K562 (cell line): ENCODE data around the gene DPAGT1. TPM values are rescaled to one million over a fixed set of nuclear protein-coding genes. Genes with fewer than 3 reads are reported as not detected.
A peak's percentile ranks its signal among the peaks of the same experiment; 100 is the strongest.

ENCODE experiments used
- ARHGAP35 ChIP-seq: fragments of 450-650 bp; IDR thresholded peaks from 2 replicates; pipeline ENCODE4 v1.6.1; 2018; ENCODE audit not compliant: partially characterized antibody
- ELF2 ChIP-seq: fragments of 250-450 bp; sonication (Bioruptor Pico); IDR thresholded peaks from 2 replicates; pipeline ENCODE4 v1.5.0; 2021; ENCODE audit warnings: mild to moderate bottlenecking
- HDAC8 ChIP-seq: fragments of 450-650 bp; IDR thresholded peaks from 2 replicates; pipeline ENCODE4 v1.6.1; 2016; ENCODE audit warnings: mild to moderate bottlenecking, missing genetic modification characterization, moderate library complexity, missing compliant biosample characterization
- HIVEP1 ChIP-seq: fragments of 250-450 bp; sonication (Bioruptor Pico); IDR thresholded peaks from 2 replicates; pipeline ENCODE4 v1.4.0; 2020; ENCODE audit warnings: mild to moderate bottlenecking
- MCM5 ChIP-seq: fragments of 450-650 bp; IDR thresholded peaks from 2 replicates; pipeline ENCODE4 v1.6.1; 2016; ENCODE audit warnings: low read depth
- MECOM ChIP-seq: fragments of 250-450 bp; sonication (Bioruptor Pico); IDR thresholded peaks from 2 replicates; pipeline ENCODE4 v1.8.0; 2022; ENCODE audit warnings: inconsistent platforms
- MYNN ChIP-seq, 2 experiments: sonication (generic); formaldehyde crosslinking in 1 of 2; IDR thresholded peaks; 2 replicates each; pipeline versions ENCODE4 v1.5.0 to v1.6.1; 2016 to 2020; ENCODE audit warnings: antibody characterized with exemption in 1 of 2, missing genetic modification reagents in 1 of 2
- NR2C1 ChIP-seq, 2 experiments: fragments of 450-650 bp; IDR thresholded peaks; 2 replicates each; pipeline ENCODE4 v1.6.1; 2017; ENCODE audit warnings: mild to moderate bottlenecking in 2 of 2, antibody characterized with exemption in 1 of 2, inconsistent platforms in 1 of 2, missing compliant biosample characterization in 1 of 2, missing genetic modification characterization in 1 of 2
- RB1 ChIP-seq: fragments of 450-650 bp; IDR thresholded peaks from 2 replicates; pipeline ENCODE4 v1.6.1; 2017; ENCODE audit warnings: low read depth, mild to moderate bottlenecking
- RFX7 ChIP-seq: fragments of 250-450 bp; sonication (Bioruptor Pico); IDR thresholded peaks from 2 replicates; pipeline ENCODE4 v1.5.1; 2021; ENCODE audit warnings: mild to moderate bottlenecking
- TEAD2 ChIP-seq: fragments of 450-650 bp; IDR thresholded peaks from 2 replicates; pipeline ENCODE4 v1.6.1; 2016; ENCODE audit warnings: missing genetic modification characterization, control low read depth, missing compliant biosample characterization
- TEAD4 ChIP-seq, 2 experiments: sonication (generic) in 1 of 2; formaldehyde crosslinking in 1 of 2; IDR thresholded peaks; 2 replicates each; pipeline versions ENCODE4 v1.6.1 to v1.8.0; 2012 to 2022; ENCODE audit warnings: borderline replicate concordance in 1 of 2, inconsistent platforms in 1 of 2, low read length in 1 of 2, mild to moderate bottlenecking in 1 of 2, missing genetic modification reagents in 1 of 2
- TSC22D4 ChIP-seq: fragments of 450-650 bp; IDR thresholded peaks from 2 replicates; pipeline ENCODE4 v1.6.1; 2016; ENCODE audit warnings: missing genetic modification characterization, missing biosample characterization, control low read depth
- YBX1 ChIP-seq: fragments of 450-650 bp; IDR thresholded peaks from 2 replicates; pipeline ENCODE4 v1.7.1; 2016; ENCODE audit warnings: mild to moderate bottlenecking
- ZNF121 ChIP-seq: sonication (generic); formaldehyde crosslinking; conservative IDR thresholded peaks from 2 replicates; pipeline ENCODE4 v1.8.0; 2022; ENCODE audit warnings: missing genetic modification reagents
- polyA plus RNA-seq, 8 experiments: library from polyadenylated mRNA; depleted of rRNA in 4 of 8; stranded (reverse) in 5 of 8; unstranded in 3 of 8; fragments of >200 nt; fragmentation: Nextera tagmentation in 2 of 8; fragmentation: Illumina TruSeq in 1 of 8; extraction: Ambion mirVana in 2 of 8; extraction: Trizol in 1 of 8; gene quantifications; 2 replicates each; pipeline versions ENCODE4 v1.2.1 to v1.2.3, GENCODE V29; 2011 to 2014; ENCODE audit warnings: inconsistent platforms in 1 of 8, missing spikeins in 1 of 8
- total RNA-seq, 7 experiments: library from RNA; depleted of rRNA in 6 of 7; stranded (reverse); fragments of >200 nt in 6 of 7; fragmentation: Illumina TruSeq in 2 of 7; extraction: Trizol in 2 of 7; gene quantifications; 2 replicates each; pipeline versions ENCODE4 v1.2.1 to v1.2.3, GENCODE V29; 2011 to 2021; ENCODE audit warnings: low replicate concordance in 1 of 7
- TF ChIP-seq, protein P1 (sequence below), 2 experiments: IDR thresholded peaks; 2 replicates each; pipeline ENCODE4 v1.6.1; 2012; ENCODE audit warnings: improper control_type of control experiment in 2 of 2, low read depth in 2 of 2, low read length in 2 of 2, borderline replicate concordance in 1 of 2
- TF ChIP-seq, protein P2 (sequence below): fragments of 250-450 bp; sonication (Bioruptor Pico); IDR thresholded peaks from 2 replicates; pipeline ENCODE4 v1.5.0; 2021
- TF ChIP-seq, protein P3 (sequence below): sonication (generic); formaldehyde crosslinking; IDR thresholded peaks from 2 replicates; pipeline ENCODE4 v1.8.0; 2022; ENCODE audit warnings: mild to moderate bottlenecking, missing genetic modification reagents
- TF ChIP-seq, protein P4 (sequence below), 2 experiments: fragments of 200-800 bp in 1 of 2; sonication (Bioruptor generic) in 1 of 2; sonication (generic) in 1 of 2; formaldehyde crosslinking in 1 of 2; IDR thresholded peaks in 1 of 2; conservative IDR thresholded peaks in 1 of 2; 2 replicates each; pipeline versions ENCODE4 v1.5.0 to v1.6.1; 2016 to 2020; ENCODE audit warnings: missing compliant biosample characterization in 1 of 2, missing genetic modification characterization in 1 of 2, missing genetic modification reagents in 1 of 2
- TF ChIP-seq, protein P5 (sequence below), 3 experiments: fragments of 200-800 bp in 1 of 3; sonication (Bioruptor generic) in 1 of 3; sonication (generic) in 1 of 3; formaldehyde crosslinking in 1 of 3; IDR thresholded peaks; 2 replicates each; pipeline versions ENCODE4 v1.6.1 to v1.8.0; 2016 to 2022; ENCODE audit warnings: mild to moderate bottlenecking in 2 of 3, missing compliant biosample characterization in 2 of 3, missing genetic modification characterization in 2 of 3, missing genetic modification reagents in 1 of 3

DPAGT1 gene
- total and polyA plus RNA-seq, 9 of the 15 experiments (the other 6 are each of a cell fraction or from before 2014, with no cell fraction given), result 29.9 to 135 (median 85.0) TPM

DNA sequence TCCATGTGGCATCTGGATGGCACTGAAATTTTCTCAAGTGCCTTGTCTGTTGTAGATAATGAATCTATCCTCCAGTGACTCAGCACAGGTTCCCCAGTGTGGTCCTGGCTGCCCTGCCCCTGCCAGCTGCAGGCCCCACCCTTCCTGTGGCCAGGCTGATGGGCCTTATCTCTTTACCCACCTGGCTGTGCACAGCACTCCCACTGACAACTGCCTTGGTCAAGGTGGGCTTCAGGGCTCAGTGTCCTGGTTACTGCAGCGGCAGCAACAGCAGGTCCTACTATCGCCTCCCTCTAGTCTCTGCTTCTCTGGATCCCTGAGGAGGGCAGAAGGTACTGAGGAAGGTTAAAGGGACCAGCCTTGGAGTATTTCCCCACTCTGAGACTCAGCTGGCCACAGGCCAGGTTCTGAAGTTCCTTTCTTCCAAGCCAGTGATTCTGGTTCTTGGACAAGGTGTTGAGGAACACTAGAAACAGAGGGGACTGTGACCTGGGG, 13.9 kb downstream of the DPAGT1 start (continued):
- TF ChIP-seq NR2C1 (IDR thresholded peaks at IDR 0.05) (0 out of 2 replicates have a peak, but pooled peaks have one; percentile 47), NR2C1 (tag; IDR thresholded peaks at IDR 0.05) (peak; percentile 60), TSC22D4 (no peak), TEAD4 (IDR thresholded peaks at IDR 0.05; ENCODE audit: low read length) (peak; percentile 99), TEAD4 (CRISPR knock-in tag; IDR thresholded peaks at IDR 0.05; ENCODE audit: borderline replicate concordance) (no peak), TEAD2 (tag) (no peak), HDAC8 (tag) (no peak), MCM5 (no peak), RB1 (peak; percentile 57; the same call in 1 of the 2 replicates), HIVEP1 (CRISPR knock-in tag) (0 out of 2 replicates have a peak, but pooled peaks have one; percentile 1), ELF2 (0 out of 2 replicates have a peak, but pooled peaks have one; percentile 43), ZNF121 (no peak), MYNN (IDR thresholded peaks at IDR 0.05) (peak; percentile 98), MYNN (CRISPR knock-in tag; IDR thresholded peaks at IDR 0.05) (no peak), MECOM (CRISPR knock-in tag) (peak; percentile 62; the same call in 1 of the 2 replicates), RFX7 (no peak), ARHGAP35 (no peak), YBX1 (no peak)
- TF ChIP-seq, protein P1, sequence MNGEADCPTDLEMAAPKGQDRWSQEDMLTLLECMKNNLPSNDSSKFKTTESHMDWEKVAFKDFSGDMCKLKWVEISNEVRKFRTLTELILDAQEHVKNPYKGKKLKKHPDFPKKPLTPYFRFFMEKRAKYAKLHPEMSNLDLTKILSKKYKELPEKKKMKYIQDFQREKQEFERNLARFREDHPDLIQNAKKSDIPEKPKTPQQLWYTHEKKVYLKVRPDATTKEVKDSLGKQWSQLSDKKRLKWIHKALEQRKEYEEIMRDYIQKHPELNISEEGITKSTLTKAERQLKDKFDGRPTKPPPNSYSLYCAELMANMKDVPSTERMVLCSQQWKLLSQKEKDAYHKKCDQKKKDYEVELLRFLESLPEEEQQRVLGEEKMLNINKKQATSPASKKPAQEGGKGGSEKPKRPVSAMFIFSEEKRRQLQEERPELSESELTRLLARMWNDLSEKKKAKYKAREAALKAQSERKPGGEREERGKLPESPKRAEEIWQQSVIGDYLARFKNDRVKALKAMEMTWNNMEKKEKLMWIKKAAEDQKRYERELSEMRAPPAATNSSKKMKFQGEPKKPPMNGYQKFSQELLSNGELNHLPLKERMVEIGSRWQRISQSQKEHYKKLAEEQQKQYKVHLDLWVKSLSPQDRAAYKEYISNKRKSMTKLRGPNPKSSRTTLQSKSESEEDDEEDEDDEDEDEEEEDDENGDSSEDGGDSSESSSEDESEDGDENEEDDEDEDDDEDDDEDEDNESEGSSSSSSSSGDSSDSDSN (IDR thresholded peaks at IDR 0.05; ENCODE audit: borderline replicate concordance in 1 of 2, low read depth in 2 of 2, low read length in 2 of 2), result peak in 1 of 2 experiments; percentile 77; a peak in 1 of 4 replicates
- TF ChIP-seq, protein P2, sequence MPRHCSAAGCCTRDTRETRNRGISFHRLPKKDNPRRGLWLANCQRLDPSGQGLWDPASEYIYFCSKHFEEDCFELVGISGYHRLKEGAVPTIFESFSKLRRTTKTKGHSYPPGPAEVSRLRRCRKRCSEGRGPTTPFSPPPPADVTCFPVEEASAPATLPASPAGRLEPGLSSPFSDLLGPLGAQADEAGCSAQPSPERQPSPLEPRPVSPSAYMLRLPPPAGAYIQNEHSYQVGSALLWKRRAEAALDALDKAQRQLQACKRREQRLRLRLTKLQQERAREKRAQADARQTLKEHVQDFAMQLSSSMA (CRISPR knock-in tag), result 0 out of 2 replicates have a peak, but pooled peaks have one; percentile 52
- TF ChIP-seq, protein P3, sequence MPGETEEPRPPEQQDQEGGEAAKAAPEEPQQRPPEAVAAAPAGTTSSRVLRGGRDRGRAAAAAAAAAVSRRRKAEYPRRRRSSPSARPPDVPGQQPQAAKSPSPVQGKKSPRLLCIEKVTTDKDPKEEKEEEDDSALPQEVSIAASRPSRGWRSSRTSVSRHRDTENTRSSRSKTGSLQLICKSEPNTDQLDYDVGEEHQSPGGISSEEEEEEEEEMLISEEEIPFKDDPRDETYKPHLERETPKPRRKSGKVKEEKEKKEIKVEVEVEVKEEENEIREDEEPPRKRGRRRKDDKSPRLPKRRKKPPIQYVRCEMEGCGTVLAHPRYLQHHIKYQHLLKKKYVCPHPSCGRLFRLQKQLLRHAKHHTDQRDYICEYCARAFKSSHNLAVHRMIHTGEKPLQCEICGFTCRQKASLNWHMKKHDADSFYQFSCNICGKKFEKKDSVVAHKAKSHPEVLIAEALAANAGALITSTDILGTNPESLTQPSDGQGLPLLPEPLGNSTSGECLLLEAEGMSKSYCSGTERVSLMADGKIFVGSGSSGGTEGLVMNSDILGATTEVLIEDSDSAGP, result 0 out of 2 replicates have a peak, but pooled peaks have one; percentile 72
- TF ChIP-seq, protein P4, sequence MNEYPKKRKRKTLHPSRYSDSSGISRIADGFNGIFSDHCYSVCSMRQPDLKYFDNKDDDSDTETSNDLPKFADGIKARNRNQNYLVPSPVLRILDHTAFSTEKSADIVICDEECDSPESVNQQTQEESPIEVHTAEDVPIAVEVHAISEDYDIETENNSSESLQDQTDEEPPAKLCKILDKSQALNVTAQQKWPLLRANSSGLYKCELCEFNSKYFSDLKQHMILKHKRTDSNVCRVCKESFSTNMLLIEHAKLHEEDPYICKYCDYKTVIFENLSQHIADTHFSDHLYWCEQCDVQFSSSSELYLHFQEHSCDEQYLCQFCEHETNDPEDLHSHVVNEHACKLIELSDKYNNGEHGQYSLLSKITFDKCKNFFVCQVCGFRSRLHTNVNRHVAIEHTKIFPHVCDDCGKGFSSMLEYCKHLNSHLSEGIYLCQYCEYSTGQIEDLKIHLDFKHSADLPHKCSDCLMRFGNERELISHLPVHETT (CRISPR knock-in tag; conservative IDR thresholded peaks at IDR 0.05 in 1 of 2, IDR thresholded peaks at IDR 0.05 in 1 of 2), result peak in 1 of 2 experiments; percentile 87; a peak in 2 of 4 replicates
- TF ChIP-seq, protein P5, sequence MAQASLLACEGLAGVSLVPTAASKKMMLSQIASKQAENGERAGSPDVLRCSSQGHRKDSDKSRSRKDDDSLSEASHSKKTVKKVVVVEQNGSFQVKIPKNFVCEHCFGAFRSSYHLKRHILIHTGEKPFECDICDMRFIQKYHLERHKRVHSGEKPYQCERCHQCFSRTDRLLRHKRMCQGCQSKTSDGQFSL (CRISPR knock-in tag; IDR thresholded peaks at IDR 0.05), result no peak
- TF ChIP-seq, protein P5 (tag; IDR thresholded peaks at IDR 0.05), result no peak
